ENCODE data around the gene HTR3E.
"Not testable (repeated sequence)": the region's sequence is repeated elsewhere in the genome, so short reads cannot be mapped to it uniquely, and the experiment has no call there.

HTR3E gene

DNA sequence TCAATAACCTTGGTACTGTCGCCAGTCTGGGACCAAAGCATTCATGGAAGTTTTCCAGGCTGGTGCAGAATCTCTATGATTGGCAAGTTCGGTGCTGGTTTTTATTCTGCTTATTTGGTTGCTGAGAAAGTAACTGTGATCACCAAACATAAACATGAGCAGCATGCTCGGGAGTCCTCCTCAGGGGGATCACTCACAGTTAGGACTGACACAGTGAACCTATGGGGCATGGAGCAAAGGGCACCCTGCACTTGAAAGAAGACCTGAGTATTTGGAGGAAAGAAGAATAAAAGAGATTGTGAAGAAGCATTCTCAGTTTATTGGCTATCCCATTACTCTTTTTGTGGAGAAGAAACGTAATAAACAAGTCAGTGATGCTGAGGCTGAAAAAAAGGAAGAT lies 19.2 kb downstream of the HTR3E start:
- no peak for DNase-seq

DNA sequence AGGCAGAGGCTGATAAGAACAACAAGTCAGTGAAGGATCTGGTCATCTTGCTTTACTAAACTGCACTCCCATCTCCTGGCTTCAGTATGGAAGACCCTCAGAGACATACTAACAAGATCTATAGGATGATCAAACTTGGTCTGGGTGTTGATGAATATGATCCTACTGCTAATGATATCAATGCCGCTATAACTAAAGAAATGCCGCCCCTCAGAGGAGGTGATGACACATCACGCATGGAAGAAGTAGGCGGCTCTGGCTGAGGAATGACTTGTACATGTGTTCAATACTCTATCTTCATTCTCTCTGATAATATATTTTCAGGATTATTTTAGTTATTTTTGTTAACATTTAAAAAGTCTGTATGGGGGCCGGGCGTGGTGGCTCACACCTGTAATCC lies 20.8 kb downstream of the HTR3E start:
- no peak for DNase-seq

DNA sequence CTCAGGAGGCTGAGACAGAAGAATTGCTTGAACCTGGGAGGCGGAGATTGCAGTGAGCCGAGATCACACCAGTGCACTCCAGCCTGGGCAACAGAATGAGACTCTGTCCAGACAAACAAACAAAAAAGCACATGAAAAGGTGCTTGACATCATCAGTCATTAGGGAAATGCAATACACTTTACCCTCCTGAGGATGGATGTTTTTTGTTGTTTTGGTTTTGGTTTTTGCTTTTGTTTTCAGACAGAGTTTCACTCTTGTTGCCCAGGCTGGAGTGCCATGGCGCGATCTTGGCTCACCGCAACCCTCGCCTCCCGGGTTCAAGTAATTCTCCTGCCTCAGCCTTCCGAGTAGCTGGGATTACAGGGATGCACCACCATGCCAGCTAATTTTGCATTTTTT lies 24.2 kb downstream of the HTR3E start:
- DNase-seq = not testable (repeated sequence)

DNA sequence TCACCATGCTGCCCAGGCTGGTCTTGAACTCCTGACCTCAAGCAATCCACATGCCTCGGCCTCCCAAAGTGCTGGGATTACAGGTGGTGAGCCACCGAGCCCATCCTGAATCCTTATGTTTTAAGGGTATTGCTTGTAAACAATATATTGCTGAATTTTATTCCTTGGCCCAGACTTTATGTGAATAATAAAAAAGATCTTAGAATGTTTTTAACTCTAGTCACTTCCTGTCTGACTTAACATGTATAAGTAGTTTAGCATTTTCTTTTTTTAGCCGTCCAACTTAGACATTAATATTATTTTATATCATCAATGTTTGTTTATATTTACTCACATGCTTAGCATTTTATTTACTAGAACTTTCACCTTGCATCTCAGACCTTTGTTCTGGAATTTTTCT lies 29.1 kb downstream of the HTR3E start:
- no peak for DNase-seq

DNA sequence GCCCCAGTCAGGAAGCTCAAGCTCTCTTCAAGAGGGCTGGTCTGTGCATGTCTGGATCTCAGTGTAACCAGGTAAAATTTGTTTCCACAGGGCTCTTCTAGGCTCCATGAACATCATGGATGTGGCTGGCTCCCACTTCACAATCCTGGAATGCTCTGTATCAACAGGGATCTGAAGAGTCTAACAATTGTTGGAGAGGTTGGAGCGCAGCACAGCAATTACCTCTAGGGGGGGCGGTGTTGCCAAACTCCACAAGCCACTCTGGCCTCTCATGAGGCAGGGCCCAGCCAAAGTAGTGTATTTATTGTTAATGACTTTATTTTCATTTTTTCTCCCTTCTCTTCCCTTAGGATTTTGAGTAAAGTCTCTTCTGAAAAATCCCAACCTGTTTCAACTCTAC lies 32.1 kb downstream of the HTR3E start:
- peak; percentile 48 for DNase-seq

- no peak for DNase-seq
Measured at GRCh38 chr3:184132945-184133344, 36.1 kb downstream of the HTR3E start.

DNA sequence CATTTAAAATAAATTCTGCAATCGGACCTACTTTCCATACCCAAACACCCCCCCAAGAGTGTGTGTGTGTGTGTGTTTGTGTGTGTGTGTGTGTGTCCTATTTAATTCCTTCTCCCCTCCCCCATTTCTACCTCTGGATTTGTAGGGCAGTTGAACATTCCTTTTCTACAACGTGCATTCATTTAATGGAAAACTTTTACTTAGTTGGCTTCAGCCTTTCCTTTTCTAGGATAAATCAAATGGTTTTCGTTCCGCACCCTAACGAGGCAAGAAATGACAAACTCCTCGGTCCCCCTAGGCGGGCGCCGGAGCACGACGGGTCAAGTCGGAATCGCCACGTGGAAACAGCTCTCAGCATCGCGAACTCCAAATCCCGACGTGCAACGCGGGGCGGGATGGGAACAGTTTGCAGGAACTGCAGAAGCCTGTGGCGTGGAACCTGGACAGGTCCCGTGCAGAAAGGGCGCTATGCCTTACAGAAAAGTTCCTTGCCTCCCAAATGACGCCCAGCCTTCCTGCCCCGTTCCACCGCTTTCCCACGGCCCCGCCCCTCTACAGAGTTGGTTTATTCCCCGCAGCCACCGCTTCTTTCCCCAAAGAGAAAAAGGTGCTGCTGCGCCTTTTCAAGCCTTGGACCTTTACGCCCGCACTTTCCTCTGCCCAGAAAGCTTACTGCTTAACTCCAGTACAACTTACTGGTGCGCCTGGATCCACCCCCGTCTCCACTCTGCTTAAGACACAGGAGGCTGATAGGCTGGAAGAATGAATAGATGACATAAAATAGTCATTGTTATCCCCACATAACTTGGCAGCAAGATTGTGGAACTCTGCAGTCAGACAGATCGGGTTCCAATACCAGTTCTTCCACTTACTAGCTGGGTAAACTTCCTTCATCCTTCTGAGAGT lies 37.2 kb downstream of the HTR3E start:
- DNase-seq = peak; percentile 87

DNA sequence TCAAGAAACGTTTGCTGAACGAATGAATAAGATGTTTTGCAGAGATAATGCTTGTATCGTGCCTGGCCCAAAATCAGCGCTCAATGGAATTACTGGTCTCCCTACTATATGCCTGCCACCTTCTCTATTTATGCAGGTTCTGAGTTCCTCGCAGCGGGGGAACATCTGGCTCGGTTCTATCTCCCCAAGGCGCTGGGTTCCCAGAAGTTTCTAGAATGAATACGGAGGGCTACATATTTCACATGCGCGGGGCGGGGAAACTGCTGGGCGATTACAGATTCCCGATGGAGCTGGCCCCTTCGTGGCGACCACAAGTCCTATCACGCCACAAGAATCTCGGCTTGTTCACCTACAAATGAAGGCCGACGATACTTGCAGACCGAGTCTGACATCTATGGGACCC lies 37.9 kb downstream of the HTR3E start:
- DNase-seq = peak; percentile 2

- DNase-seq = peak; percentile 96
Measured at GRCh38 chr3:184135149-184135910, 38.5 kb downstream of the HTR3E start, which contains the start of gene EIF2B5. TSS of gene EIF2B5 (plus strand) at chr3:184135358. CDS start at chr3:184135386, 28 bp downstream.

GRCh38 chr3:184135911-184136260 lies 39.0 kb downstream of the HTR3E start:
- DNase-seq = no peak

DNA sequence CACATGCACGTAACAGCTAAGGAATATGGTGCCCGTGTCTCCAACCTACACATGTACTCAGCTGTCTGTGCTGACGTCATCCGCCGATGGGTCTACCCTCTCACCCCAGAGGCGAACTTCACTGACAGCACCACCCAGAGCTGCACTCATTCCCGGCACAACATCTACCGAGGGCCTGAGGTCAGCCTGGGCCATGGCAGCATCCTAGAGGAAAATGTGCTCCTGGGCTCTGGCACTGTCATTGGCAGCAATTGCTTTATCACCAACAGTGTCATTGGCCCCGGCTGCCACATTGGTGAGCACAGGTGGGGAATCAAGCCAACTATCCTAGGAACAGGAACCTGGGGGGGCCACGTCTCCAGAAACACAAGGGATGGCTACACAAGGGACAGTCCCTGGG lies 43.6 kb downstream of the HTR3E start:
- DNase-seq = no peak

GRCh38 chr3:184142199-184142598 lies 45.3 kb downstream of the HTR3E start:
- DNase-seq = no peak

- no peak for DNase-seq
Measured at GRCh38 chr3:184143327-184143726, 46.5 kb downstream of the HTR3E start.

- DNase-seq = no peak
Measured at GRCh38 chr3:184144505-184144904, 47.6 kb downstream of the HTR3E start.

DNA sequence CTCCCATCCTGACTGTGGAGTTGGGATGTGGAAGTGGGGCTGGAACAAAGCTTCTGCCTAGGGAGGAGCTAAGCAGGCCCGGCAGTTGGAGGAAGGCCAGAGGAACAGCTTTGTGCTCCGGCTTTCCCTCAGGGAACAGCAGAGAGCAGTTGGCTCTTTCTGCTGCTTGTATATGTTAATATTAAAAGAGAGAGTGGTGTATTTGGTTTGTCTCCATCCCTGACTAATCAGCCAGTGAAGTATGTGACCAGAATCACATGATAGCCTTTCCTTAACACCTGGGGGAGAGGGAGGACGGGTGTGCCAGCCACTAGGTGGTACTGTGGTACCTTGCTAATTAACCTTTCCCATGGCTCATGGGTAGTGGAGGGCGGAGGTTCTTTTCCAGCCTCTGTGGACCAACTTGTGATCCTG lies 48.3 kb downstream of the HTR3E start:
- DNase-seq = peak; percentile 44

GRCh38 chr3:184145751-184146270 lies 48.9 kb downstream of the HTR3E start:
- DNase-seq = no peak

GRCh38 chr3:184148076-184148475 lies 51.2 kb downstream of the HTR3E start:
- no peak for DNase-seq

- DNase-seq = no peak
Measured at GRCh38 chr3:184149123-184149522, 52.3 kb downstream of the HTR3E start.

DNA sequence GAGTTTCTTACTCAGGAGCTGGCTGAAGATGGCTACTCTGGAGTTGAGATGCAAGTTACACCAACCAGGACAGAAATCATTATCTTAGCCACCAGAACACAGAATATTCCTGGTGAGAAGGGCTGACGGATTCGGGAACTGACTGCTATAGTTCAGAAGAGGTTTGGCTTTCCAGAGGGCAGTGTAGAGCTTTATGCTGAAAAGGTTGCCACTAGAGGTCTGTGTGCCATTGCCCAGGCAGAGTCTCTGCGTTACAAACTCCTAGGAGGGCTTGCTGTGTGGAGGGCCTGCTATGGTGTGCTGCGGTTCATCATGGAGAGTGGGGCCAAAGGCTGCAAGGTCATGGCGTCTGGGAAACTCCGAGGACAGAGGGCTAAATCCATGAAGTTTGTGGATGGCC lies 52.9 kb downstream of the HTR3E start:
- DNase-seq = peak; percentile 54

DNA sequence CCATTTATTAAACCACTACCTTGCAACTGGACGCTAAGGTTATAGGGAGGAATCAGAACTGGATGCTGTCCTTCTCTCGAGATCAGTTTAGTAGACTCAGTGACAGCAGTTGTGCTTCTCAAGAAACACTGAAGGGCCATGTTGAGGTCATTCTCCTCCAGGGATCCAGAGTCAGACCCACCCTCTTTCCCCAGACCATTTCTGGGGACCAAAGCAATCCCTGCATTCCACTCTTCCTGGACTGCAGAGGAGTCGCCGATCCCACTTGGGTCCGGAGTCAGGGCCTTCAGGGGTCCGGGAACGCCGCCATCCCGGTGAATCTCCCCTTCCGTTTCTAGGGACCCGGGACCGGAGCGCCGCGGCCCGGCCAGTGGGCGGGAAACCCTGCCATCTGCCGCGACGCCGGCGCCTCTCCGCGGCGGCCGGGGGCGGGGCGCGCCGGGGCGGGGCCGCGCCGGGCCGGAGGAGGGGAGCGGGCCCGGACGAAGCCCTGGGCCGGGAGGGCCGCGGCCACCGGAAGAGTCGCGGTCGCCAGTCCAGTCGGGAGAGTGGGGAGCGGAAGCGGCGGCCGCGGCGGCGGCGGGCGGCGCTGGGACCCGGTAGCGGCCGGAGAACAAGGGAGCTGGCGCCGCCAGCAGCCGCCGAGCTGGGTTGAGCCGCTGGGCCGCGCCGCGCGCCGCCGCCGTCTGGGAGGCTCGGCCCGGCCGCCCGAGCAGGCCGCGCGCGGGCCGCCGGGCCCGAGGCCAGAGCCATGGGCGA lies 58.2 kb downstream of the HTR3E start, which contains the start of gene DVL3:
Gene DVL3, plus strand, starts transcription at position 493 of the 759 bp plus-strand sequence. Its CDS starts 259 bp downstream, at position 752.
- DNase-seq = peak; percentile 72

DNA sequence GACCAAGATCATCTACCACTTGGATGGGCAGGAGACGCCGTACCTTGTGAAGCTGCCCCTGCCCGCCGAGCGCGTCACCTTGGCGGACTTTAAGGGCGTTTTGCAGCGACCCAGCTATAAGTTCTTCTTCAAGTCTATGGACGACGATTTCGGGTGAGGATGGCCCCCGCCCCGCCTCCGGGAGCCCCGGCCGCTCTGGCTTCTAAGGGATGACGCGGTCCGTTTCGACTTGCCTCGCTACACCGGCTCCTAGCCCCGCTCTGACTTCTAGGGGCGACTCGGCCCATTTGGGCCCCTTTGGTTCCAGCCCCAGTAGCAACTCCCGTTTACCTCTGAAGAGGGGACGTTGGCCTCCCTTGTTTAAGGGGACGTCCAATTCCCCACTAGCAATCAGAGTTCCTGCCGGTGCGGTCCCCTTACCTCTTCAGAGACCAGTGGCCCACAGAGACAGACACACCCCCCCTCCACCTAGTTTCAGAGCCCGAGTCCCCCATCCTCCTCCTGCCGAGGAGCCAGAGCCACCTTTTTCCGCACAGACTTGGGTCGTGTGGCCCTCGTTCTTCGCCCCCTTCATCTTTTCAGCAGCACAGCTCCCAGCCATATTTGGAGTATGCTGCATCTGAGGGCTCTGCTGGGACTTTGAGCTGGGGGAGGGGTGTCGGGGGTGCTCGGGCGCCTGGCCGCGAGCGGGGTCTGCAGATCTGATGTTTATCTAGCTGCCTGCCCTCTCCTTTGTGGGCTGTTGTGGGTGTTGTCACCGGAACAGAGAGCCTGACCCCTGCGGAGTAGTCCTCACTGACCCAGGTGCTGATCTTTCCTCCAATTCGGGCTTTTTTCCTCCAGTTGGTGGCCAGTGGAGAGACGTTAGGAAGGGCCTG lies 59.0 kb downstream of the HTR3E start:
- DNase-seq = no peak
